Raji (cell line): ENCODE results near the gene TAB3.

ENCODE experiments used
- POLR2A ChIP-seq: IDR thresholded peaks from 2 replicates; pipeline ENCODE4 v1.6.1; 2011; ENCODE audit warnings: low read depth, low read length, control low read depth; ENCODE audit not compliant: insufficient read depth

Gene TAB3

DNA sequence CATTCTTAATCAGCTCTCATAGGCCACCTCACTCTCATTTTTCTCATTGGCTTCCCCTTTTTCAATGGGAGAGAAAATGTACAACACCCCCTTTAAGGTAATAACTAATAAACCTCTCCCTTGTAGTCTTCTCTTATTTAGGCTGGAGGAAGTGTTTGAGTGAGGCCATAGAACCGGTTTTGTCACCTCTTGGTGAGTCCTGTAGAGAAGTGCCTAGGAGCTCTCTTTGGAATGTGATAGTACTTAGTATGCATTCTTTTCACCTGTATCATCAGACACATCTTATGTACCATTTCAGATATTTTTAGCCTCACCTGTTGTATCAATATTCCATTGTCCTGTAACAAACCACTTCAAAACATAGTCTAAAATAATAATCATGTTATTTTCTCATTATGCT, 3.5 kb upstream of the TAB3 start:
- TF ChIP-seq POLR2A = no peak

DNA sequence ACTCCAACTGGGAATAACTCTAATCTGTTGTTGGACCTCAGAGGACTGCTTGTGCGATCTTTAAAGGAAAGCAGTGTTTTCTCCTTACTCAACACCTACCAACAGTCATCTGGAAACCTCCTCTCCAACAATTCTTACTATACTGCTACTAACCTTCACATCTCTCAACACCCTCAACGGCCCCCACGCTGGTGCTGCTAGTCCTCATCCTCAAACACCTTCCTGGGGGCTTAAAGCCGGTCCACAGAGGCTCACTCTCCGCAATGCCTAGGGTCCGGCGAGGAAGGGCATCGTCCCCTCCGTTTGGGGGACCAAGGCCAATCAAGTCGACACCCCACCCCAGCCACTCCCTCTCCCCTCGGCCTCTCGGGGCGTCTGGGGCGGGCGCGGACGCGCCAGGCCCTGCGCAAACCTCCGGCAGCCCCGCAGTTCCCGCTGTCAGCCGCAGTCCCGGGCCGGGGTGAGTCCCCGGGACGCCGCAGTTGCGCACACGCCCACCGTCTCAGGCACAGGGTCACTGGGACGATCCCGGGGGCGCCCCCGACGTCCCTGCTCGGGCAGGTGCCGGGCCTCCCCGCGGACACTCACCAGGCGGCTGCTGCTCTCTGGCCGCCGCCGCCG, 418 bp downstream of the TAB3 start:
- TF ChIP-seq POLR2A = no peak; the same call in 1 of the 2 replicates

DNA sequence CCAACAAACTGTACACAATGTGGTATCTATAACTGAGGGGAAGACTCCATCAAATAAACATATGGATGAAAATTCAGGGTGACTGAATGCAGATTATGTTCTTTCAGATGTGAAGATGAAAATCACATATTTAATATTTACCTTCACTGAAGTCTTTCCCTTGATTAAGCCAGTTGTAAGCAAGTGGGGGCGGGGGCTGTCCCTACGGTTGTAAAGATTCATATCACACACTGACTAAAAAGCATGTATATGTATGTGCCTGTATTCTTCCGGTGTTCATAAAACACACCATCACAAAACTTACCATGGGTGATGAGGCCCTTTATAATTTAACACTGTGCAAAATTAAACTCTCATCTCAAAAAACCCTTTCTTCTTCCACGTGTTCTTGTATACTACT, 1.3 kb downstream of the TAB3 start:
- TF ChIP-seq POLR2A = no peak

DNA sequence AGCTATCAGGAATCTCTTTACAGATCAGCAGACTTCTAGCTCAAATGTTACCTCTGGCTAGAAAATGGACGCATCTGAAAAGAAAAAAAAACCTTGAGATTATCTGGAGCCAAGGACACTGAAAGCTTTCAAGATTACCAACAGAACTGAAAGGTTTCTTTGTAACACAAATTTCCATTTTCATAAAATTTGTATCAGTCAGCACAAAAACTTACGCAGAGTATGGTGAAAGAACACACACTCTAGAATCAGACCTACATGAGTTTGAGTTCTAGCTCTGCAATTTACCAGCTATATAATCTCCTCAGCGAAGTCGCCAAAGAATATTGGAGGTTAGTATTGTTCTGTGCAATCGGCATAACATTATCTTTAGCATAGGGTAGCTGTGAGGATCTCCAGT, 1.8 kb downstream of the TAB3 start:
- no peak for TF ChIP-seq POLR2A

DNA sequence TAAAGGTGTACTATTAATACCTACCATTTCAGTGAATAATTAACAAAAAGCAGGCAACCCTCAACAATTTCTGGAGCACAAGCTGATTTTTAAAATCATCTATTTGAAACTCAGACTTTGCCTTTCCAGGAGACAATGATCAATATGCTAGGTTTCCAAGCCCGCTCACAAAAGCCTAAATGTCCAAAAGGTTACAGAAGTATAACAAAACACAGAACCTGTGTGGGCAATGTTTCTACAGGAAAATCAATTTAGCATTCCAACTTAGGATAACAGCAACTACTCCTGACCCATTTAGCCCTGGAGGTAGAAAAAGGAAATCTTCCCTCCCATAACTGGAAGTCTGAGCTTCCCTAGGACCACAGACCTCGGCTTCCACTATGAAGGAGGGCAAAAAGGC, 3.9 kb downstream of the TAB3 start:
- TF ChIP-seq POLR2A = no peak

DNA sequence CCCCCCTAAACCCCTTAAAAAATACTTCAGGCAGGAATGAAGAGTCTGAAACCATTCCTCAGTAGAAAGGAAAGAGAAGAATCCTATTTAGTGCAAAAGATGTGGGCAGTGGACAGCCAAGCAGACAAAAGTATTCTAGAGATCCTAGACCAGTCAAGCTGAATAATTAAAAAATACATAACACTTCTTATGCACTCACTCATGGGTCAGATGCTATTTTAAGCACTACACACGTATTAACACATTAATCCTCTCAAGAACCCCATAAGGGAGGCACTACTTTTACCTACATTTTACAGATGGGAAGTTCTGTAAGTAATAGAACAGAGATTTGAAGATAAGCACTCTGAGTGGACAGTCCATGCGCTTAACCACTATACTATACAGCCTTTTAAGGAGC, 5.9 kb downstream of the TAB3 start:
- no peak for TF ChIP-seq POLR2A

DNA sequence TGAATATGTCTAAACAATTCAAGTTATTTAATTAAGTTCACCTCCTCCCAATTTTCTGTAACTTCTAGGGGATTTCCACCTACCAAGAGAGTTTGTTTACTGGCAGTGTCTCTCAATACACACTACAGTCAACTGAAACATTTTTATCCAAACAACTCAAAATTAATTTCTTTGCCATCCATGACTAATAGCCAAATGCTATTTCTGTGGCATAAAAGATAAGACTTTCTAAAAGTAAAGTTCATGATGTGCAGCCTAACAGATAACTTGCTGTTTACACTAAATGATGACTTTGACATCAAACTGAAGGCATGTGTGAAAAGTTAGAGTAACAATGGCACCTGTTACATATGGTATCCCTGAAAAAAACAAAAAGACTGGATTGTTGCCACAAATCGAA, 7.3 kb downstream of the TAB3 start:
- TF ChIP-seq POLR2A = no peak

DNA sequence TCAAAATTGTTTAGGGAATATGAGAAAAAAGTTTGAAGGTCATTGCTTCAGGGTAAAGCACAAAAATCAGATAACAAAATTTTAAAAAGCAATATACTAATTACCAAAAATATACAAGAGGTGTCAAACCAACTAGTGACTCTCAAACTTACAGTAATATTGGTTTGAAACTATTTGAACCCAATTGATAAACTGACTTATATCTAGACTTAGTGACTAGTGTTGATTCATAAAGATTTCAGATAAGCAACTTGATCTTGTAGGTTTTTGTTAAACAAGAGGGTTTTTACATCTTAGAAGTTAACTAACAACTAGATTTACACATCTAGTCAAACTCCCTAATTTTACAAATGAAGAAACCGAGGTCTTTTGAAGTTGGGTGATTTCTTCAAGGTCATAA, 7.7 kb downstream of the TAB3 start:
- no peak for TF ChIP-seq POLR2A

DNA sequence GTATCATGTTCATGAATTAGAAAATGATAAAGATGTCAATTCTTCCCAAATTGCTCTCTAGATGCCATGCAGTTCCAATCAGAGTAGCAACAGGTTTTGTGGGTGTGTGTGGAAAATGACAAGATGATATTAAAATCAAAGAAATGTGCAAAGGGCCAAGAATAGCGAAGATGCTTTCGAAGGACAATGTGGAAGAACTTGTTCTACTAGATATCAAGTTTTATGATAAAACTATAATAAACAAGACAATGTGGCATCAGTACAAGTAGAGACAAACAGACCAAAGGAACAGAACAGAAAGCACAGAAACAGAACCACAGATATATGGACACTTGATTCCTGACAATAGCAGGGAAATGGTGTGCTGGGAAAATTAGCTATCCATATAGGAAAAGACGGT, 9.0 kb downstream of the TAB3 start:
- no peak for TF ChIP-seq POLR2A

DNA sequence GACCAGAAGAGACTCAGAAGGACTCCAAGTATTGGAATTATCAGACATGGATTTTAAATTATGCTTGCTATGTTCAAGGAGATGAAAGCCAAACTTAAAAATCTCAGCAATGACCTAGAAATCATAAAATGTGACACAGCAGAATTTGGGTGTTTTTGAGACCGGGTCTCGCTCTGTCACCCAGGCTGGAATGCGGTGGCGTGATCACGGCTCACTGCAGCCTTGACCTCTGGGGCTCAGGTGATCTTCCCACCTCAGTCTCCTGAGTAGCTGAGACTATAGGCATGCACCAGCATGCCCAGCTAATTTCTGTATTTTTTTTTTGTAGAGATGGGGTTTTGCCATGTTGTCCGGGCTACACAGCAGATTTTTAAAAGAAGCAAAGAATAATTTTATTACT, 12.7 kb downstream of the TAB3 start:
- no peak for TF ChIP-seq POLR2A

DNA sequence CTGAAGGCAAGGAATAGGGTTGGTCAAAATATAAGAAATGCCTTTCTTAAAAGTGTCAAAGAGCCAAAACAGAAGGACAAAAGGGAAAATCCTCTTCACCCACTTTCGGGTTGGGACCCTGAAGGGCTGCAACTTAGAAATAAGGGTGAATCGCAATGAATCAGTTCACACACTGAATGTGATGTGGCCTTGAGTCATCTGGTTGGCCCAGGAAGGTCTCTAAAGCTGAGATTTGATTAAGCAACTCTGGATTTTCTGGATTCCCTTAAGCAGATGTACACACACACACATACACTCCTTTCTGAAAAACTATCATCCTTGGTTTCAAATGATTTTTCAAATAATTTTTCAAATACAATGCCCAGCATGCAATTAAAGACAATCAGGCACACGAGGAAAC, 13.1 kb downstream of the TAB3 start:
- no peak for TF ChIP-seq POLR2A

DNA sequence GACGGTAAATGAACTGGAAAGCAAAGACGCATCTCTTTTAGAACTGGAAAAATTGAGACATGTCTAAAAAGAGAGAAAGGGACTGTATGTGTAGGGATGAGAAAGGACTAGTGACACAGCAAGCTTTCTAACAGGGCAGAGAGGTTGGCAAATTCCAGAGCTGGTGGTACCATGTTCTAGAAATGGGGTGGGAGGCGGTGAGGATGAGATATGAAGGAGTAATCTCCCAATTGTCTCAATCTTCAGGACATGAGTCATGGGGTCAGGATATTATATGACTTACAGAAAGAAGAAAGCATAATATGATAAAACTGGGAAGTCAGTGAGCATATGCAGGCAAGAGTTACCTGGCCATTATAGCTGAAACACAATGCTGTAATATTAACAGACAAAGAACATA, 14.2 kb downstream of the TAB3 start:
- TF ChIP-seq POLR2A = no peak

DNA sequence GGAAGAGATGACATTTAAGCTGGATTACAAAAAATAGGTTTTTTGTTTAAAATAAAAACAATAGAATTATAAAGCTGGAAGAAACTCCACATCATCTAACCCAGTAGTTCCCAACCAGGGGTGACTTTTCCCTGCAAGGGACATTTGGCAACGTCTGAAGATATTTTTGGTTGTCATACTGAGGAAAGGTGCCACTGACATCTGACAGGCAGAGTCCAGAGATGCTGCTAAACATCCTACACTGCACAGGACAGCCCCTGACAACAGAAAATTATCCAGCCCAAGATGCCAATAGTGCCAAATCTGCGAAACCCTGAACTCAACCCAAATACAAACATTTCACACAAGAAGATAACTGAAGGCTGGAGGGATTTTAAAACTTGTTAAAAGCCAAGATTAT, 18.5 kb downstream of the TAB3 start:
- no peak for TF ChIP-seq POLR2A

DNA sequence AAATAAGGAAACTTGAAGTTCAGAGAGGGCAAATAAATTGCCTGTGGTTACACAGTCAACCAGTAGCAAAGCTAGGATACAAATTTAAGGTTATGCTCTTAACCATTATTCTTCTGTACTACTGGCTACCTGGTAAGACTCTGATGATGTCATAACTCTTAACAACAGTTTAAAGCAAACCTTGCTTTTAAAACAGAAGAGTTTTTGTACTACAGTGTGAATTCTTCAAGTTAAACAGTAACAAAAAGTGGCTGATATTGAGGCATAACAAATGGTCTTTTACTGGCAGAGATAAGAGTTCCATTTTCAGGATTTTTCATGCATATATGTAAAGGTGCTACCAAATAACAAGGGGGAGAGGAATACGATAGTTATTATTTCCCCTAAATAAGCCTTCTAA, 23.4 kb downstream of the TAB3 start:
- no peak for TF ChIP-seq POLR2A

DNA sequence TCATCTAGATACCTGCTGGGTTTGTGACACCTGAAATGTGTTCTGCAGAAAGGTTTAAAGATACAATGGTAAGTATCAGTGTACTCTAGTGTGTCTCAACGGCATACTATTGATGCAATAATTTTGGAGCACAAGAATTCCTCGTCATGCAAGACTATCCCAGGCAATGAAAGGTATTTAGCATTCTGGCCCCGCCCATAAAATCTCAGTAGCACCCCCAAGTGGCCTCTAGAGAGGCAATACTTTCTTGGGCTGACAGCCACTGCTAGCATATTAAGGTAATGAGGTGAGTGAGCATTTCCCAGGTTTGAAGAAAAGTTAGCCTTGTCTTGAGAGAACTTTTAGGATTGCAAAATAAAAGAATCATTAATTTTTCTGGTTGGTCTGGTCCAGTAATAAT, 24.0 kb downstream of the TAB3 start:
- no peak for TF ChIP-seq POLR2A

DNA sequence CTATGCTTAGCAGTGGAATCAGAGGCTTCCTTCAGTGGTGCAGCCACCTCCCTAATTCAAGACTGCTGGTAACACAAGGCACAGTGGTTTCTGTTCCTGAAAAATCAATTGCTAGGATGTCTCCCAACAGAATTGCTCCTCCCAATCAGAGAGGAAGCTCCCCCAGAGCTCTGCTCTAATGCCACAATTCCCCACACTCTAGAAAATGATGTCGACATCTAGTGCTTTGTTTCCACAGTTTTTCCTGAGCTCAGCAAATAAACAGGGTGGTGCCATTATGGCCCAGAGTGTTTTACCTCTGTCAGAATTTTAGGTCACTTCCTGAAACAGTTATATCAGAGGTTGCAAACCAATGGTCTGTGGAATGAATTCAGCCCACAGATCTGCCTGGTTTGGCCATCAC, 24.7 kb downstream of the TAB3 start:
- no peak for TF ChIP-seq POLR2A

DNA sequence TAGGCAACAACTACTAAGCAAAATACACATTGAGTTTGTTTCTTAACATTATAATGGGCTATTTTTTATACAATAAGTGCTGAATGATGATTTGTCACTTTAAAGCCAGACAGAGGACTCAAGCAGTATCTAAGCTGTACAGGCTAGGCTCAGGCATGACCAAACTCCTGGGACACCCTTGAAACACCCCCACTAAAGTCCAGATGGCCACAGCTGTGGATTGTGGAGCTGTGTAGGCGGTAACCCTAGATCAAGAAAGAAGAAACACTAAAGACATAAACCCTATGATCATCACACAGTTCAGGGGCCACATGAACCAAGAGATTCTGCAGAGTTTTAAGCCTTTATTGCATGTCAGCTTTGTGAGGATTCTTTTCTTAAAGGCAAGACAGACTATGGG, 25.1 kb downstream of the TAB3 start:
- TF ChIP-seq POLR2A = no peak

DNA sequence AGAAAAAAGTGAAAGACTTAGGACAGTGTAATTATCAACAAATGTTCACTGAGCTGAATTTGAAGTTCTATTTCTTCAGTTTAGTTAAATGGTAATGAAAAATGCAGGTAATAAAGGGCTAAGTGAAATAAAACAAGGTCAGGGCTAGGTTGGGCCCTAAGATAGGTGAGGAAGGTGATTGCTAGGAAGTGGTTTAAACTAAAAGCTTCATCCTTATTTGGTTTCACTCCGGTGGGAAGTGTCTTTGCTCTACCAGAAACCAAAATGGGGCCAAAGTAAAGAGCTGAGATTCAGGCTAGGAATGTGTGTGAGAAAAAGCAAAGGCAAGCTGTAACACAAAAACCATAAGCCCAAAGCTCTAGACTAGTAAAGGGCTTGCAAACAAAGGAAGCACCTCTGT, 31.0 kb downstream of the TAB3 start:
- no peak for TF ChIP-seq POLR2A
